HG03045 (cell line): ENCODE results near the gene DCHS2.

Experiments used
- ATAC-seq: cut with Tn5 transposase; IDR thresholded peaks from one replicate; pipeline ENCODE4 v1.9.1; 2021; ENCODE audit warnings: mild to moderate bottlenecking, moderate library complexity; ENCODE audit not compliant: unreplicated experiment

The DCHS2 gene

DNA sequence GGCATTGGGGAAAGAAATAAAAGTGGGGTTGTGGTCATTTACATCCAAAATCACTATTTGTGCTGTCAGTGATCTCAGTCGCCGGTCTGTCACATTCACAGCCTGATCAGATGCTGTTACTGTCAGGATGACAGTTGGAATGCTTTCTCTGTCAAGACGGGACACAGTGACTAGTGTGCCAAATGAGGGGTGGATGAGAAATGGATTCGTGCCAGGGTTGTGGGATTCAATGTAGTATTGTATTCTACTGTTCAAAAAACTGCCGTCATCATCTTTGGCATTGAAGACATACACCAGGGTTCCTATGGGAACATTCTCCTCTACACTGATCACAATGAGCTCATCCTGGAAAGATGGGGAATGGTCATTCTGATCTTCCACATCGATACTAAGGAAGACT lies 171.1 kb downstream of the DCHS2 start:
- ATAC-seq, result no peak

- no peak for ATAC-seq
Measured at GRCh38 chr4:154319736-154320135, 171.9 kb downstream of the DCHS2 start.

GRCh38 chr4:154317201-154317999 lies 174.2 kb downstream of the DCHS2 start:
- ATAC-seq, result no peak

- no peak for ATAC-seq
Measured at GRCh38 chr4:154315741-154316140, 175.9 kb downstream of the DCHS2 start.

- ATAC-seq, result no peak
Measured at GRCh38 chr4:154314248-154314647, 177.4 kb downstream of the DCHS2 start.

DNA sequence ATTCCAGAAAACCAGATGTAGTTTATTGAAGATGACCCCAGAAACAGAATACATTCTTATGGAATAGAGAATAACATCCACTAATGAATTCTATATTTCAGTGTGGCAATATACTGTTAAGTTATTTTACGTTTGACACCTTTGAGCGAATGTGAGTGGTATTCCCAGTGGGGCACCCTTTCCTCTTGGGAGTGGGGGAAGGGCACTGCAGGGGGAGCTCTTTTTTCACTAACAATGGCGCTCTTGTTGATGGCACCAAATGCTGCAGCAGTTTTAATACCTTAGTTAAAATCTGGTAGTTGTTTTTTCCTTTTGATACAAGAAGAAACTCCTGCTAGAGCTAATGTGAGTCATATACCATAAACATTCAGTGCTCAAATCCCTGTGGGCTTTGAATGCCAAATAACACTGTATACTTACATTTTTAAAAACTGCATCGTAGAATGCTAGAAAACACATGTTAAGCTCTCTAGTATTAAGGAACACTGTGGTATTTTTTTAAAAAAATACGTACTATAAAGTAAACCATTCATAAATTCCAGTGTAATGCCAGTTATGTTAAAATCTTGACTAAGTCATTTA lies 178.5 kb downstream of the DCHS2 start:
- ATAC-seq, result no peak

DNA sequence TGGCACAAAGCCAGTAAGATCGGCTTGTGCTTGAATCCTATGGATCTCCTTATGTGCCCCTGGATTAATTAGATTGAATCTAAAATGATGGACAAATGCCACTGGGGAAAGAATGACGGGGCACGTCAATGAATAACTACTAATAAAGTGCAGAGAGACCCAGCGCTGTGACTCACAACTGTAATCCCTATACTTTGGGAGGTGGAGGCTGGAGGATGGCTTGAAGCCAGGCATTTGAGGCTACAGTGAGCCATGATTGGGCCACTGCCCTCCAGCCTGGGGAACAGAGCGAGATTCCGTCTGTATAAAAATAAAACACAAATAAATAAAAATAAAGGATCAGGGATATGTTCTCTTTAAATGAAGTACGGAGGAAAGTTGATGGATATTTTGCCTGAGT lies 179.4 kb downstream of the DCHS2 start:
- ATAC-seq, result no peak

- ATAC-seq, result no peak
Measured at GRCh38 chr4:154310578-154310977, 181.0 kb downstream of the DCHS2 start.

DNA sequence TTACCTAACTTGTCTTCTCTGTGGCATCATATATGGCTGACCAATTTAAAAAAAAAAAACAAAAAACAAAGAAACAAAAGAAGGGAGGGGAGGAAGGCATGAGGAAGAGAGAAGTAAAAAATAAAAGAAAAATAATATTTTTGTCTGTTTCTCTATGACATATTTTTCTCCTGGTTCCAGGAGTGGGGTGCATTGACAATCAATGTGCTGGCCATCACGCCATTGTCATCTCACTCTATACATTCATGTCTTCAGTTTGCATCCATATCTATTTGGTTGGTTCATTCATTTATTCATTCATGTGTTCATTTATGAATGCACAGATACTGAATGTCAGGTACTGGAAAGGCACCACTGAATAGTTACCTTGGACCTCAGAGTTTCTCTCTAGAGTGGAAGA lies 183.4 kb downstream of the DCHS2 start:
- ATAC-seq, result no peak

DNA sequence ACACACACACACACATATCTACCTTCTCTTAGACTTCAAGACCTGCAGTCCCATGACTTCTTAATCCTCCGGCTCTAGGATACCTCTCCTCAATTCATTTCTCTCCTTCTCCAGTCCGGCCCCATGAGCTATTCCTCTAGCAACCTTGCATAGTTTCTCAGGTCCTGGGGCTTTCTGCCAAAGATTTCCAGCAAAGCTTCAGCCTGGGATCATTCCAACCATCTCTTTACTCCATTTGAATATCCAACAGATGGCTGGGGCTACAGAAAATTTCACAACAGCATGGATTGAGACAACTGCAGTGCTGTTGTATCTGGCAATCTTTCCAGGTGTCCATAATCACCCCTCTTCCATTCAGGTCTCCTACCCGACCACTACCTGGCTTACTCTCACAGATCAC lies 184.1 kb downstream of the DCHS2 start:
- ATAC-seq, result no peak

DNA sequence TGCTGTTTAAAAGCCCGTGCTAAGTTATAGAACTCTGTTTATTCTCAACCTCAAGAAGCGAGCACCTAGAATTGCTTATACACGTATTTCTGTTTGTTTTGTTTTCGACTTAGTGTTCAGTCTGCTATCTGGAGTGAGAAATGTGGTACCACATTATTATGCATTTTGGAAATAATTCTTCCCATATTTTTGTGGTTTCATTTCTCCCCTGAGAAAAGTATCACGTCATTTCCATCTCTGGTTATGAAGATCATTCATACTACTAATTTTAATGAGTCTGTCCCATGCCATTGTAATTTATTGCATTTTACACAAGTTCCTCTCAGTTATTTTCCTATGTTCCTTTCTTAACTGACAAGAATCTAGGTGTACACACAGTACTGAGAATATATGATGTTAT lies 186.0 kb downstream of the DCHS2 start:
- ATAC-seq, result no peak

- ATAC-seq, result no peak
Measured at GRCh38 chr4:154304679-154305078, 186.9 kb downstream of the DCHS2 start.

- no peak for ATAC-seq
Measured at GRCh38 chr4:154294652-154295350, 196.8 kb downstream of the DCHS2 start.

DNA sequence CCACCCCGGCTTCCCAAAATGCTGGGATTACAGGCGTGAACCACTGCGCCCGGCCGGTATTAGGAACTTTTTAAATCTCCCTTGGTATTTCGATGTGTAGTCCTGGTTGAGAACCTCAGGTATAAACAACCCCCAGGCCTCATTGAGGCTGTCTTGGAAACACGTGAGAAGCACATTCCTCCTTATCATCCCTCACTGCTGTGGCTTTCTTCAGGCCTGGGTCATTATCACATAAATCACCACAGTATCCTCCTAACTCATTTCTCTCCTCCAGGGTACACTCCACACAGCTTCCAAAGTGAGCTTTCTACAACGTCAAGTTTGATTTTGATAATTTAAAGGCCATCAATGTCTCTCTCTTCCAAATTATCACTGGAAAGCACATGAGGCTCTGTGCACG lies 198.2 kb downstream of the DCHS2 start:
- no peak for ATAC-seq

DNA sequence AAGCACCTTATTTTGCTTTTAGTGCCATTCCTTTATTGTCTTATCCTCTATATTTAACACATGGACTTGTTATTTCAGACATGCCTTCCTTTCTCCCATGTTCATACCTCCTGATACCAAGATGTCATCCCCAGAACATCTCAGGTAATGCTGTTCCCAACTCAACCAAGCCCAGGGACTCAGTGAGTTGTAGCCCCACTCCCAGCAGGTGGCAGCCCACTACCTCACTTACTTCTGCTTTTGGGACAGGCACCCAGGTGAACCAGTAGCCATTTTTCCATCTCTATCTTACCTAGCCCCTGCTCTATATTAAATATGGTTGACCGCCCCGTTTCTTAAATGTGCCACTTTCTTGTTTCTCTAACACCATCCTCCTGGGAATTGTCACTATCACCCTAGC lies 199.0 kb downstream of the DCHS2 start:
- no peak for ATAC-seq

DNA sequence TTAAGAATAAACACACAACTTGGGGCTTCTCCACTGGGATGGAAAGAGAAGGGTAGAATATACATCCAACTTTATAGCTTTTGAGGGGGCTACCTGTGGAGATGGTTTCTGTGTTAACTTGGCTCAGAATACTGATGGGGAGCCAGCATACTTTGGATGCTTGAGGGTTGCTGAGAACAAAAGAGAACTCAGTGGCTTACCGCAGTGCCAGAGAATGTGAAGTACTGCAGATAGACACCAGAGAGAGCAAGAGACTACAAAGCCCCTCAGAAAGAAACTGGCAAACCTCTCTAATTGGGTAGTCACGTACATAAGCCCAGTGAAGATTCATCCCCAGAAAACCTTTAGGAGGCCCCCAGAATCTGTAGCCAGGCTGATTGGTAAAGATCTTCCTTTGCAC lies 214.4 kb downstream of the DCHS2 start:
- no peak for ATAC-seq

- no peak for ATAC-seq
Measured at GRCh38 chr4:154276496-154276895, 215.1 kb downstream of the DCHS2 start.

- no peak for ATAC-seq
Measured at GRCh38 chr4:154254999-154255398, 236.6 kb downstream of the DCHS2 start.

DNA sequence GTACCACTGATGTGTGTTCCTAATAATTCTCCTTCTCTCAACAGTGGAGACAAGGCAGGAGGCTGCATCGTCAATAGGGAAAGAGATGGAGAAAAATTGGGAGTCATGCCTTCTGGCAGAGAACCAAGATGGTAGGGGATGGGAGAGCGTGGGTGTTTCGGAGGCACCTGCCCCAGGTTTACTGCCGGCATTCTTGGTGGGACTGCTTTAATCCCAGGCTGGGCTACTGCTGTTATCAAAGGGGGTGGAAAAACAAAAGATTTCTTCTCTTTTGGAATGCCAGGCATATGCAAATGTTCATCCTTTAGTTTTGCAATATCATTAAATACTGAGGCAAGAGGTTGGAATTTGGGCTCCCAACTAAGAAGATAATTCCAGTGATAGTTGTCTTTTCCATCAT lies 257.0 kb downstream of the DCHS2 start:
- ATAC-seq, result no peak

DNA sequence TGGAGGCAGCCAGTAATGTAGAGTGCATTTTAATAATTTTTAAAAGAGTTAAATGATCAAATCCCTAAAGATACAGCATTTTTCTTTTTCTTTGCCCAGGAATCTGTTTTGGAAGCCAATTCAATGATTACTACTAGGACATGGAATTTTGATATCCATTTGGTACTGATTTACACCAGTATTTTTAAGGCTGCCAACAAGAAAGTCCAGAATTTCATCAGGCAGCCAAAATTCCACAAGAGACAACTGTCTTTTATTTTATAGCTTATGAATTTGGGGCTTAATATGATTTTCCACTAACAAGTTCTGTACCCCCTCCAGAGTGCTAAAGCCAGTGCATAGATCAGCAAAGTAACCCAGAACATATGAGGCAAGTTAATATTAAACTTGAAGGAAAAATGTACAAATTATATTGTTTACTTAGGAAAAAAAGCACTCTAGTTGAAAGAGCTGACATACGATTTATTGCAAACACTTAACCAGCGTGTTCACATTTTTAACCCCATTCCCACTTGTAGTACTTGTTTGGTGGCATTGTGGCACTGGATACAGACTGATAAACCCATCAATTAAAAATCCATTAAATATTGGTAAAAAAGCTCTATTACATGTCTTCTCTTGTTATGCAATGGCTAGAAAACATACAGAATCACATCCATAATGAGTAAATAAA lies 259.7 kb downstream of the DCHS2 start:
- no peak for ATAC-seq

GRCh38 chr4:154230723-154231122 lies 260.9 kb downstream of the DCHS2 start:
- no peak for ATAC-seq

GRCh38 chr4:154230091-154230490 lies 261.5 kb downstream of the DCHS2 start:
- no peak for ATAC-seq
